GM21423 (cell line): ENCODE results near the gene HBEGF.

Source experiments
- ATAC-seq: cut with Tn5 transposase; IDR thresholded peaks from one replicate; pipeline ENCODE4 v1.9.1; 2021; ENCODE audit warnings: mild to moderate bottlenecking, moderate library complexity; ENCODE audit not compliant: unreplicated experiment

HBEGF gene

GRCh38 chr5:140346348-140347221 is at the start of gene HBEGF:
Gene HBEGF, minus strand, starts transcription at chr5:140346603. Its CDS starts 275 bp downstream, at chr5:140346328.
- peak; percentile 69 for ATAC-seq

DNA sequence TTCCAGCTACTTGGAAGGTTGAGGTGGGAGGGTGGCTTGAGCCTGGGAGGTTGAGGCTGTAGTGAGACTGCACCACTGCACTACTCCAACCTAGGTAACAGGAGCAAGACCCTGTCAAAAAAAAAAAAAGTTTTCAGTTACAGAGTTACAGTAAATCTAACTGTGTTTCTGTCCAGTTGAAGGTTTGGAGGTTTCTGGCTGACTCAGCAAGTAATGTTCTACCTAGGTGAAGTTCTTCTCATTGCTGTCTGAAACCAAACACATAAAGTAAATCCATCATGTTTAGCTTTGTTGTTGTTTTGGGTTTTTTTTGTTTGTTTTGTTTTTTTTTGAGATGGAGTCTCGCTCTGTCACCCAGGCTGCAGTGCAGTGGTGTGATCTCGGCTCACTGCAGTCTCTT is 47.3 kb upstream of the HBEGF start:
- ATAC-seq, result no peak

DNA sequence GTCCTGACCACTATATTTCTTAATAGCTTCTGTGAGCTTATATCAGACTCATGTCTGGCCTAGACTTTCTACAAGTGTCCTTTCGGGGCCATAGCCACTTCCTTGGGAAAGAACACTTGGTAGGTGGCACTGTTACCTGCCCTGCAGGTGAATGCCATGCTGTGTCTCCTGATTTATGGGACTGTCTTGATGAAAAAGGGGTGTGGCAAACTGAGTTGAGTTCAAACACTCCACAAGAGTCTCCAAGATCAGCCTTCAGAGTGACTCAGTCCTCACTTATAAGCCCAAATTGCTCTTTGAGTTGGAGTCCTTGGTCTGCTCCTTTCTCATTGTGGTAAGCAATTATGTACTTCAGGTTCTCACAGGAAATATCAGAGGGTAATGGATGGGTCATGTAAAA is 45.3 kb upstream of the HBEGF start:
- ATAC-seq, result no peak

- no peak for ATAC-seq
These were observed 44.9 kb upstream of the HBEGF start for GRCh38 chr5:140391312-140391711.

GRCh38 chr5:140388052-140388451 is 41.6 kb upstream of the HBEGF start:
- ATAC-seq, result no peak

DNA sequence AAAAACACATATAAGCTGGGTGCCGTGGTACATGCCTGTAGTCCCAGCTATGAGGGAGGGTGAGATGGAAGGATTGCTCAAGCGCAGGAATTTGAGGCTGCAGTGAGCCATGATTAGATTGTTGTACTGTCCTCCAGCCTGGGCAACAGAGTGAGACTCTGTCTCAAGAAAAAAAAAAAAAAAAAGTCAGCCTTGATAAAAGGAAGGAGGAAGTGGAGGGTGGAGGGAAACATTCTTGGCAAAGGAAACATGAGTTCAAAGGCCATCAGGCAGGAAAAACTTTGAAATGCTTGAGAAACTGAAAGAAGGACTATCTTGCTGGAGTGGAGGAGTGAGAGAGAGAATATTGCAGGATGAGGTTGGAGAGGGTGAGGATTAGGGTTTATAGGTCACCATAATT is 36.9 kb upstream of the HBEGF start:
- ATAC-seq, result no peak

GRCh38 chr5:140382866-140383265 is 36.5 kb upstream of the HBEGF start:
- ATAC-seq, result no peak

DNA sequence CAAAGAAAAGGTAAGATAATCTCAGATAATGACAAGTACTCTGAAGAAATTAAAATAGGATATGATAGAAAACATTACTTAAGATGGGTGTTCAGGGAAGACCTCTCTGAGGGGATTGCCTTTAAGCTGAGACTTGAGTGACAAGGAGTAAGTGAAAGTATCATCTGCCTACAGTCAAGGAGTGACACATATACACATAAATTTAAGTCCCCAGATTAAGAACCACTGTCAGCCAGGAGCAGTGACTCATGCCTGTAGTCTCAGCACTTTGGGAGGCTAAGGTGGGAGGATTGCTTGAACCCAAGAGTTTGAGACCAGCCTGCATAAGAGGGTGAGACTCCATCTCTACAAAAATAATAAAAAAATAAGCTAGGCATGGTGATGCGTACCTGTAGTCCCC is 35.6 kb upstream of the HBEGF start:
- no peak for ATAC-seq

GRCh38 chr5:140381351-140381750 is 34.9 kb upstream of the HBEGF start:
- ATAC-seq, result no peak

GRCh38 chr5:140372971-140373487 is 26.6 kb upstream of the HBEGF start:
- ATAC-seq, result peak; percentile 65

DNA sequence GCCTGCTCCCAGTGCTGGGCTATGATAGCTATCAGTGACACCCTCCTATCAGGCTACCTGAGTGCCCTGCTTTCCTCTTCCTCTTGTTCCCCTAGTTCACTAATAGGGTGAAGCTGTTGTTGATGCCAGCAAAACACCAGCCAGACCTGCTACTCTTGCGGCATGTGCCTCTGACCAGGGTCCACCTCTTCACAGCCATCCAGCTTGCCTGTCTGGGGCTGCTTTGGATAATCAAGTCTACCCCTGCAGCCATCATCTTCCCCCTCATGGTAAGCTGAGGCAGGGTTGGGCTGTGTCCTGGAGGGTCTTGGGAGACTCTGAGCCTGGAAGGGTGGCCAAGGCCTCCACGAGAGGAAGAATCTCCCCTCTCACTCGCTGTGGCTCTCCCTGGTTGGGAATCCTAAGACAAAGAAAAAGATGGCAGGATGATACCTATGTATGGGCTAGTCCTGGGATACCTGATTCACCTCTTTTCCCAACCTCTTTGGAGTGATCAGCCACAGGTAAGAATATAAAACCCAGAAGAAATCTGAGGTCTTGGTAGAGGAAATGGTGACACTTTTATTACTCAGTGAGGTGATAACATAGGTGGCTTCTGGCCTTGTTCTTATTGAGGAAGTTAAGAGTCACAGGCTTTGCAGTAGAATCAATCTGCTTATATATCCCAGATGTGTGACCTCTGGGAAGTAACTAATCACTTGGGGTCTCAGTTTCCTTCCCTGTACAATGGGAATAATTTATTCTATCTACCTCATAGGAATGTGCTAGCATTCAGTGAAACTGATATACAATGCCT is 25.2 kb upstream of the HBEGF start:
- no peak for ATAC-seq

DNA sequence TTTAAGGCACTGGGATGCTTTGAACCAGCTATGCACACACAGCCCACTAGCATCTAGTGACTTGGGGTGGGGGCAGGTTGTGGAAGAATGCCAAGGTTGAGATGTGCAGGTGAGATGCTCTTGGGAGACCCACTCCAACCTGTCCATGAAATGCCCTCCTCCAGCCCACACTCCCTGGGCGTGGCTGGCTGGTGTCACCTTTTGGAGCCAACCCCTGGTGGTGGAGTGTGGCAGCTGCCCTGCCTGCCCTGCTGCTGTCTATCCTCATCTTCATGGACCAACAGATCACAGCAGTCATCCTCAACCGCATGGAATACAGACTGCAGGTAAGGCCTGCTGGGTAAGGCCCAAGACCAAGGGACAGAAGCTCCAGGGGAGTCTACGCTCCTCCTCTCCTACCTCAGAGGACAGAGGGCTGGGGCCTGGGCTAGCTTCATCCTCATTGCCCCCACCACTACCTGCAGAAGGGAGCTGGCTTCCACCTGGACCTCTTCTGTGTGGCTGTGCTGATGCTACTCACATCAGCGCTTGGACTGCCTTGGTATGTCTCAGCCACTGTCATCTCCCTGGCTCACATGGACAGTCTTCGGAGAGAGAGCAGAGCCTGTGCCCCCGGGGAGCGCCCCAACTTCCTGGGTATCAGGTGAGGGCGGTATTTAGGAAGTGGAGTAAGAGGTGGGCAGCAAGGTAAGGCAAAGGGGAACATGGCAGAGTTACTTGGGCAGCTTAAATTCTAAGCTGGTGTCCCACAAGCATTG is 21.0 kb upstream of the HBEGF start:
- ATAC-seq, result no peak

DNA sequence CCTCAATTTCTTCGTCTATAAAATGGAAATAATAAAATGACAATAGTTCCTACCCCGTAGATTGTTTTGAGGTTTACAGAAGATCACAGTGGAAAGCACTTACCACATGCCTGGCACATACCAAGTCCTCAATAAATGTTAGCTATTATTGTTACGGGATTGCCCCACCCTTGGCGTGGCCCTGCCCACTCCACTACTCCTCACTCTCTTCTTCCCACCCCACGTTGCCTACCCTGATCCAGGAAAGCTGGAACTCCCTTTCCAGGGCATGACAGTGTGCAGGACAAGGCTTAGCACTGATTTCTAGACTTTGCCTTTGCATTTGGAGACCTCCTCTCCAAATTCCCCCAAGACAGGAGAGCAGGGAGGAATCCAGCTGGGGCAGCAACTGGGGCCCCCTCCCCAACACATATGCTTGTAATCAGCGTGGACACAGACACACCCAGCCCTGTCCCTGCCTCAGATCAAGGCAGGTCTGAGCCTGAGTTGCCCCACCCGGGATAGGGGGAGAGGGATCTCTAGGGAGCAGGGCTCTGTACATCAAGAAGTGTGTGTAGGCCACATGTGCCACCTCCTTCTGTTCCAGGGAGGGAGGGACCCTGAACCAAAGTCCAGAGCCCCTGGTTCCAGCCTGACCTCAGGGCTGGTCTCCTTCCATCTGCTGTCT is 20.3 kb upstream of the HBEGF start:
- no peak for ATAC-seq

- no peak for ATAC-seq
These were observed 19.5 kb upstream of the HBEGF start for GRCh38 chr5:140365941-140366340.

DNA sequence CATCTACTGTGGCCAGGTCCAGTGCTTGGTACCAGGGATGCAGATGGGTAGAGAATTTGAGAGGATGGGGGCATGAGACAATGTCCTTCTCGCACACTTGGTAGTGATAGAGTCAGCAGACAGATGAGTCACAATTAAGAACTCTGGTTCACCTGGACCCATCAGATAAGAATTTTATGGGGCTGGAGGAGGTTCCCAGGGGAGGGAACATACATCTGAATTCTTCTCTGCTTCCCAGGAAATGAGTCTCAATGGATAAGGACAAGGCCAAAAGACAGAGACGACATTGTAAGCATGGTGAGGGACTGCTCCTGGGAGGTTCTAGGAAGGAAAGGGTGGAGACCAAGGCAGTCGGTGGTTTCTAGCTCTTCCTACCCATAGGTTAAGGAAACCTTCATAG is 18.9 kb upstream of the HBEGF start:
- no peak for ATAC-seq

DNA sequence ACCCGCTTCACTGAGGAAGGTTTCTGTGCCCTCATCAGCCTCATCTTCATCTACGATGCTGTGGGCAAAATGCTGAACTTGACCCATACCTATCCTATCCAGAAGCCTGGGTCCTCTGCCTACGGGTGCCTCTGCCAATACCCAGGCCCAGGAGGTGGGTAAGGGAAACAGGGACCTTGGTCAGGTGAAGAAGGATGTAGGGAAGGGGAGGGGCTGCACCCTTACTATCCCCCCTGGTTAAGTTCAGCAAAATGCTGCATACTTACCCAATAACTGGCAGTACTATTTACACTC is 18.0 kb upstream of the HBEGF start:
- ATAC-seq, result no peak

DNA sequence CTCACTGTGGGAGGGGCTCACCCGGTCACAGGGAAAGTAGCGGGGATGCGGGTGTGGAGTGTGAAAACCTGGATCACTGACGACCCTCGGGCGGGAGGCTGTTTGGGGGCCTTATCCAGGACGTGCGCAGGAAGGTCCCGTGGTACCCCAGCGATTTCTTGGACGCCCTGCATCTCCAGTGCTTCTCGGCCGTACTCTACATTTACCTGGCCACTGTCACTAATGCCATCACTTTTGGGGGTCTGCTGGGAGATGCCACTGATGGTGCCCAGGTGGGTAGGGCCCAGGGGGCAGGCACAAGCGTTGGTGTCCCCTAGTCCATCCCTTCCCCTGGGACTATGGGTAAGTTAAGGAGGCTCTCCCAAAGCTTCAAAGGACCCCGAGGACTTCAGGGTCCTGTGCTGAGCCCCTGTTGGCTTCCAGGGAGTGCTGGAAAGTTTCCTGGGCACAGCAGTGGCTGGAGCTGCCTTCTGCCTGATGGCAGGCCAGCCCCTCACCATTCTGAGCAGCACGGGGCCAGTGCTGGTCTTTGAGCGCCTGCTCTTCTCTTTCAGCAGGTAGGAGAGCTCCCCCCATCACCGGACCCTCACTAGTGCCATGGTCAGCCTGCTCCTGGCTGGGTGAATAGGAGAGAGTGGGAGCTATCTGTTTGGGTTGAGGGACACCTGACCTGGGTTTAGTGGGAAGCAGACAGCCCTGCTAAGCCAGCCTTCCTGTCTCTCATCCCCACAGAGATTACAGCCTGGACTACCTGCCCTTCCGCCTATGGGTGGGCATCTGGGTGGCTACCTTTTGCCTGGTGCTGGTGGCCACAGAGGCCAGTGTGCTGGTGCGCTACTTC is 17.4 kb upstream of the HBEGF start:
- ATAC-seq, result no peak

DNA sequence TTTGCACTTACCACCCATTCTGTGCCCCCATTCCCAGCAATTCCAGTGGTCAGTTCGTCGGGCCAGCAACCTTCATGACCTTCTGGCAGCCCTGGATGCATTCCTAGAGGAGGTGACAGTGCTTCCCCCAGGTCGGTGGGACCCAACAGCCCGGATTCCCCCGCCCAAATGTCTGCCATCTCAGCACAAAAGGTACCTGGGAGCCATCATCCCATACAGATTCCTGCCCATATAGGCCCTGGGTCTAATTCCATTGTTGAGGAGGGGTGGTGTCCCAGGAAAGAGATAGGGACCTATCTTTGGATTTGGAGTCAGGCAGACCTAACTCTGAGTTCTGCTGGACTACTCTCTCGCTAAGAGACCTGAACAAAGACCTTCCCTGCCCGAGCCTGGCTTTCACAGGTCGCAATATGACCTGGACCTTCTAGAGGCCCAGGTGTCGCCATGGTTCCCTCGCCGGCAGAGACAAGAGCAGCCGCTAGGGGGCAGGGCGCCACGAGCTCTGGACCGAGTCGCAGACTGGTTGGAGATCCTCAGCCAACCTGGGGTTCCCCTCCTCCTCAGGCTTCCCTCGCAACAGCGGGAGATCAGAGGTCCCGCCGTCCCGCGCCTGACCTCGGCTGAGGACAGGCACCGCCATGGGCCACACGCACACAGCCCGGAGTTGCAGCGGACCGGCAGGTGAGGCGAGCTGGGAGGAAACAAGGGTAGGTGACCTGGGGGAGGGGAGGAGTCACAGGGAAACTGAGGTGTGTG is 16.6 kb upstream of the HBEGF start:
- ATAC-seq, result peak; percentile 83

GRCh38 chr5:140362311-140362710 is 15.9 kb upstream of the HBEGF start:
- ATAC-seq, result no peak
